Bronchial epithelial cell (primary cell): ENCODE results near the gene PCNX1. TPM values are rescaled to one million over a fixed set of nuclear protein-coding genes. Genes with fewer than 3 reads are reported as not detected.

Experiments
- DNase-seq: peaks from one replicate; pipeline ENCODE4 v3.0.0-alpha.2; 2010; ENCODE audit warnings: low read depth
- FAIRE-seq: peaks from 2 replicates; lab custom pipeline; 2011; peaks lifted over from hg19 to GRCh38; lab: Jason Lieb, UNC
- H3K27me3 ChIP-seq: 2 replicates; pipeline ENCODE4 v1.5.1; 2011; ENCODE audit warnings: low read length; ENCODE audit not compliant: control insufficient read depth, insufficient read depth
- H3K36me3 ChIP-seq: 2 replicates; pipeline ENCODE4 v1.5.1; 2011; ENCODE audit warnings: low read length; ENCODE audit not compliant: control insufficient read depth, insufficient read depth
- H3K4me3 ChIP-seq: 2 replicates; pipeline ENCODE4 v1.5.1; 2011; ENCODE audit warnings: mild to moderate bottlenecking, low read depth, low read length, control low read depth
- CTCF ChIP-seq: IDR thresholded peaks from 2 replicates; pipeline ENCODE4 v1.5.1; 2011; ENCODE audit warnings: mild to moderate bottlenecking, moderate library complexity, low read length, control low read depth, inconsistent platforms; ENCODE audit not compliant: insufficient read depth, severe bottlenecking
- total RNA-seq: library from RNA; depleted of rRNA; stranded (reverse); fragments of >200 nt; gene quantifications from 2 replicates; pipeline ENCODE4 v1.2.1, GENCODE V29; 2014

PCNX1 gene
- total RNA-seq, 1 donor from 2014 or later, result 24.5 TPM

GRCh38 chr14:70999117-70999516 is 91.9 kb downstream of the PCNX1 start:
- Histone ChIP-seq H3K36me3 (peaks cover 3% of the 10 kb centered on the region), H3K27me3 (no peaks in the 10 kb centered on the region), H3K4me3 (no peak overlapping the region)
- FAIRE-seq, result no peak
- no peak for TF ChIP-seq CTCF
- DNase-seq, result no peak

GRCh38 chr14:71000091-71000490 is 92.8 kb downstream of the PCNX1 start:
- no peak overlapping the region for H3K4me3 ChIP-seq
- H3K36me3 ChIP-seq, result peaks cover 3% of the 10 kb centered on the region
- FAIRE-seq (no peak), DNase-seq (no peak)
- TF ChIP-seq CTCF, result no peak
- no peaks in the 10 kb centered on the region for H3K27me3 ChIP-seq

- FAIRE-seq (no peak), DNase-seq (no peak)
- TF ChIP-seq CTCF, result no peak
- Histone ChIP-seq H3K4me3 (no peak overlapping the region), H3K27me3 (no peaks in the 10 kb centered on the region), H3K36me3 (no peaks in the 10 kb centered on the region)
Observed at GRCh38 chr14:71001742-71002141, 94.5 kb downstream of the PCNX1 start.

GRCh38 chr14:71003156-71003555 is 95.9 kb downstream of the PCNX1 start:
- H3K36me3 ChIP-seq, result no peaks in the 10 kb centered on the region
- no peak overlapping the region for H3K4me3 ChIP-seq
- H3K27me3 ChIP-seq, result no peaks in the 10 kb centered on the region
- FAIRE-seq (no peak), DNase-seq (no peak)
- no peak for TF ChIP-seq CTCF

GRCh38 chr14:71004481-71004880 is 97.2 kb downstream of the PCNX1 start:
- no peaks in the 10 kb centered on the region for H3K36me3 ChIP-seq
- no peaks in the 10 kb centered on the region for H3K27me3 ChIP-seq
- H3K4me3 ChIP-seq, result no peak overlapping the region
- DNase-seq, result no peak
- FAIRE-seq, result no peak
- no peak for TF ChIP-seq CTCF

- no peak for TF ChIP-seq CTCF
- no peaks in the 10 kb centered on the region for H3K27me3 ChIP-seq
- no peak overlapping the region for H3K4me3 ChIP-seq
- FAIRE-seq, result no peak
- DNase-seq, result no peak
- H3K36me3 ChIP-seq, result no peaks in the 10 kb centered on the region
Observed at GRCh38 chr14:71005076-71005475, 97.8 kb downstream of the PCNX1 start.
